Fibroblast of mammary gland (primary cell): ENCODE results near the gene PAGE4.

Source experiments
- DNase-seq: peaks from one replicate; pipeline ENCODE4 v3.0.0-alpha.2; 2010; ENCODE audit warnings: low read depth
- H3K4me3 ChIP-seq: 2 replicates; pipeline ENCODE4 v1.5.1; 2011; ENCODE audit warnings: low read depth, mild to moderate bottlenecking, low read length, moderate library complexity; ENCODE audit not compliant: control insufficient read depth
- CTCF ChIP-seq: conservative IDR thresholded peaks from 2 replicates; pipeline ENCODE4 v1.5.1; 2011; ENCODE audit warnings: low read depth, low read length, inconsistent platforms; ENCODE audit not compliant: control insufficient read depth, insufficient read depth

The PAGE4 gene

GRCh38 chrX:49858341-49858740 is 29.2 kb downstream of the PAGE4 start:
- H3K4me3 ChIP-seq, result no peak overlapping the region
- no peak for DNase-seq
- no peak for TF ChIP-seq CTCF

- H3K4me3 ChIP-seq, result no peak overlapping the region
- no peak for DNase-seq
- TF ChIP-seq CTCF, result no peak
These were observed 30.4 kb downstream of the PAGE4 start for GRCh38 chrX:49859491-49859890.

GRCh38 chrX:49860867-49861535 is 31.9 kb downstream of the PAGE4 start:
- DNase-seq, result no peak
- TF ChIP-seq CTCF, result no peak
- no peak overlapping the region for H3K4me3 ChIP-seq

GRCh38 chrX:49862093-49862492 is 33.0 kb downstream of the PAGE4 start:
- no peak for DNase-seq
- no peak overlapping the region for H3K4me3 ChIP-seq
- no peak for TF ChIP-seq CTCF

- no peak overlapping the region for H3K4me3 ChIP-seq
- no peak for TF ChIP-seq CTCF
These were observed 39.6 kb downstream of the PAGE4 start for GRCh38 chrX:49868739-49869138.

GRCh38 chrX:49876750-49877149 is 47.6 kb downstream of the PAGE4 start:
- TF ChIP-seq CTCF, result peak; percentile 52
- peak; percentile 35 for DNase-seq
- H3K4me3 ChIP-seq, result no peak overlapping the region

More at GRCh38 chrX:49868739-49869138, 39.6 kb downstream of the PAGE4 start:
- DNase-seq, result no peak
